HG03520 (cell line): ENCODE results near the gene MSANTD2.

Source experiments
- ATAC-seq: cut with Tn5 transposase; IDR thresholded peaks from one replicate; pipeline ENCODE4 v1.9.1; 2021; ENCODE audit warnings: mild to moderate bottlenecking, moderate library complexity; ENCODE audit not compliant: unreplicated experiment

The MSANTD2 gene

DNA sequence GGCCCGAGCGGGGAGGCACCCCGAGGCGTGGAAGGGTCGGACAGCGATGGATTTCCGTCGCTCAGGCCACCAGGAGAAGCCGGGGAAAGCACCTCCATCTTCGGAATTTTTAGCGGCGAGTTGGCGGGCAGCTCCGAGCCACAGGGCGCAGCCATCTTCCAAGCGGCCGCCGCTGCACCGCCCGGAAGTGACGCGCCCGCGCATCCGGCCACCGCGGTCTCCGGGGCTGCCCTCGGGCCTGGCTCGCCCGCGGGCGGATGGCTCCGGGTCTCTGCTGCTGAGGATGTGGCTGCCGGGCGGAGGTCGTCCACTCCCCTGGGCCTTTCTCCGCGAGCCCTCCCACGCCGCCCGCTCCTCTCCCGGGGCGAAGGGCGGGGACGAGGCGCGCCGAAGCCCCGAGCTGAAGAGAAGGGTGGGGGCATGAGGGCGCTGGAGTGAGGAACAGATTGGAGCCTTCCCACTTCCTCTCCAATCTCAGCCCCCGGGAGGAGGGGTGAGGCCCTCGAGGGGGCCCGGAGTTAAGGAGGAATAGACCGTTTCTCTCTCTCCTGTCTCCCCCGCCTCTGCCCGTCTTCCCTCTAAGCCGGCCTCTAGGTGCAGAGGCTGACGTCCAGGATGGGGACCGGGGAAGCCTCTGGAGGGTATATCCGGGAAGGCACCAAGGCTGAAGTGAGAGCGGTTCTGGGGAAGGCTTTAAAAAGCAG is at the start of gene MSANTD2:
Gene MSANTD2 (minus strand): TSS at position 181 of the 704 bp plus-strand sequence. CDS start 26 bp downstream, at position 155.
- ATAC-seq: peak; percentile 86

DNA sequence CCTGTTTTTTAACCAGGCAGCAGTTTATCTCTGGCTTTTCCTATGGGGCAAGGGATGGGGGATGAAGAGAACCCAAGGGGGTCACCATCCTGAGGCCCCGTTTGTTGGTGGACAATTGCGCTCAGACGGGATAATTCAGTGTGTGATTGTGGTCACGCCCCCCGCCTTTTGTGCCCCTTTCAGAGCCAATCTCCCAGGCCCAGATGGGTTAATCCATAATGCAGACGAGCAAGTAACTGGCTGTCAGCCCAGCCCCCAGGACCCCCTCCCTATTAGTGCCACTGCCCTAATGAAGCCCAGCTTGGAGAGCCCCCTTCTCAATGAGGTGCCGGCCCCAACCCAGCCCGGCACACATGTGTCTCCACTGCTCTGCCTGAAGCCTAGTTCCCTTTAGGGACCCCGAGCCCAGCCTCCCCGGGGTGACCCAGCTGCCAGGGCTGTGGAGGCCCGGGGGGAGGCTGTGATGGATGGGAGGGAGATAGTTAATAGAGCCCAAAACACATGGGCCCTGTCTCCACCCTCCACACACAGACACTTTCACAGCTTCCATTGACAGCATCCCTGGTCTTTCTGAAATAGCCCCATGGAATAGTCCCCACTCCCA is 46.0 kb upstream of the MSANTD2 start:
- ATAC-seq: no peak

DNA sequence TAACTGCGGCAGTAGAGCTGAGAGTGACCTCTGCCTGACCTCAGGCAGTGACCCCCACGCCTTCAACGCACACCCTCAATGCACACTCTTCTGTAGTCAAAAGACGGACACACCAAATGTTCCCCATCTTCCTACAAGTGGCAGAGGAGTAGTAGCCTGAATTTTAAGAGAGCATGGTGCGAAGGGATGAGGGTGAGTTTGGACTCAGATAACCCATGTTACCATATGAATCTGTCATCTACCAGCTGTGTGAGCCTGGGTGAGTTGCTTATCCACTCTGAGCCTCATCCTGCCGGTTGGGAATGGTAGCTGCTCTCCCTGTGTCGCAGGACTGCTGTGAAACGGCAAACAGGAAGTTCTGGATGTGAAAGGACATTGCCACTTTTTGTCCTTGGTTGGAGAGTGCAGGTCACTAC is 44.5 kb upstream of the MSANTD2 start:
- no peak for ATAC-seq

DNA sequence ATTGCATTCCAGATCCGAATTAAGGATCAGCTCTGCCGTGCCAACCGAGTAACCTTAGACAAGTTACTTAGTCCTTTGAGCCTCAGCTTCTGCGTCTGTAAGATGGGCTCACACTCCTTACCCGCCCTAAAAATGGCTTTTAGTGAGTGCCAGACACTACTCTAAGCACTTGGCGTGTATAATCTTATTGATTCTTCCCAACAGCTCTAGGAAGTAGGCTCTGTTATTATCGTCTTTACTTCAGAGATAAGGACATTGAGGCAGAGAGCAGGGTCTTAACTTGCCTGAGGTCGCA is 43.4 kb upstream of the MSANTD2 start:
- no peak for ATAC-seq

GRCh38 chr11:124842305-124842704 is 42.1 kb upstream of the MSANTD2 start:
- no peak for ATAC-seq

- ATAC-seq: no peak
Measured at GRCh38 chr11:124841840-124842239, 41.6 kb upstream of the MSANTD2 start.

GRCh38 chr11:124841201-124841600 is 41.0 kb upstream of the MSANTD2 start:
- no peak for ATAC-seq

DNA sequence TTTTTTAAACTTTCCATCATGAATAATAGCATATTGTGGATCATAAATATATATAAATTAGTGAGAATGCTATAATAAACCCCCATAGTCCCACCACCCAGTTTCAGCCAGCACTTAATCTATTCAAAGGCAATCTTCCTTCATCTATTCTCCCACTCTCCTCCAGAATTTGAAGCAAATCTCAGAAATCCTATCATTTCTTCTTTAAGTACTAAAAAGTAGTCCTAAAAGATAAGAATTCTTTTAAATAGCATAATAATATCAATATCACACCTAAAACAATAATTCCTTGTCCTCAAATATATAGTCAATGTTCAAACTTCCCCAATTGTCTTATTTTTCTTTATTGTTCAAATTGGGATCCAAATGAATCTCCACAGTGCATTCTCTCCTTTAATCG is 40.5 kb upstream of the MSANTD2 start:
- ATAC-seq: no peak

GRCh38 chr11:124839972-124840621 is 39.9 kb upstream of the MSANTD2 start:
- ATAC-seq: no peak

DNA sequence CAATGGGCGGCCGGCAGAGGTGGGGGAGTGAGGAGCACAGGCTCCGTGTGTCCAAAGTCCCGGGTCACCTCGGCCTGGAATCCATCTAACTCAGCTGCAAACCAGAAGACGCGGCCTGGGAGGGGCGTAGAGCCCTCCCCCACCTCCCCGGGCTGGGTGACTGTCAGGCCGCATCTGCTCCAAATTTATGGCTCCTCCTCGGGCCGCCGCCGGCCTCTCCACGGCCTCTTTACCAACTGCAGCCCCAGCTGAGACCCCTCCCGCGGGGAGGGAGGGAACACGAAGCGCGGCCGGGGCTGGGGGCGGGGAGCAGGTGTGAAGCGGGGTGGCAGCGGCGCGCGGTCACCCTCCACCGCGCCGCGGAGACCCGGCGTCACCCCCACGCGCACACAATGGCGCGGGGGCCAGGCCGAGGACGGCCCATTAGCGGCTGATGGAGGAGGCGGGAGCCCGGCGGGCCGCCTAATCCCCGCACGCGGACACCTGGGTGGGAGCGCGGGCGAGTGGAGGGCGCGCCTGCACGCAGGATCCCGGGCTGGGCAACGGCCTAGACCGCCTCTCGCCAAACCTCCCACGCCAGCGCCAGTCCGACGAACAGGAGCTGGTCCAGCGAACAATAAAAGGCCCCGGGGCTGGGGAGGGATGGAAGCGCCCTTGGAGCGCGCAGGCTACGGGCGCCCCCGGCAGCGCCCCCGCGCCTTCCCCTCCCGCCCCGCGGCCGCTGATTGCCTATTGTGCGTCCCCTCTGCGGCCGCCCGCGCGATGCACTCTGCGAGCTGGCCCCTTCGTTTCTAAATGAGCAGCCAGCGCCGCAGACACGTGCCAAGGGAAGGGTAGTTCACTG is 39.1 kb upstream of the MSANTD2 start:
- ATAC-seq: no peak

GRCh38 chr11:124838805-124839127 is 38.6 kb upstream of the MSANTD2 start:
- ATAC-seq: no peak

DNA sequence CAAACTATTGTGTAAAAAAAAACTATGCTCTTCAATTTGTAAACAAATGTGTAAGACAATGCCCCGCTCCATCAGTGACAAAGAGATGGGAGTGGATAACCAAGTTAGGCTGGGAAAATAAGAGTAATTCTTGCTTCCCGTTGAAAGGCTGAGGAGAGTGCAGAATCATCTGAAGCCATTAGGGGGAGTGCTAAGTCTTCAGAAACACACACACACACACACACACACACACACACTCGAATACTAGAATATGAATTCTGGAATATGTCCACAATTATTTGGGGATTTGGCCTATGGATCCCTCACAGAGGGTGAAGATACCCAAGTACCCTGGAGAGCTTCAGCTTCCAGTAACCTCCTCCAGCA is 37.3 kb upstream of the MSANTD2 start:
- ATAC-seq: peak; percentile 33

DNA sequence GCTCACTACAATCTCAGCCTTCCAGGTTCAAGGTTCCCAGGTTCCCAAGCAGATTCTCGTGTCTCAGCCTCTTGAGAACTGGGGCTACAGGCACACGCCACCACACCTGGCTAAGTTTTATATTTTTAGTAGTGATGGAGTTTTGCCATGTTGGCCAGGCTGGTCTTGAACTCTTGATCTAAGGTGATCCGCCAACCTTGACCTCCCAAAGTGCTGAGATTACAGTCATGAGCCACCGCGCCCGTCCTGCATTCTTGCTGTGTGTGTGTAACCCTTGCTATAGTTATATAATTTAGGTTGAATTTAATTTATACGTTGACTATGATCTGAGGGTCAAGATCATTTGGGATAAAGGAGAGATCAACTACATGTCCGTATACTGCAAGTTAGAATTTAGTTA is 35.7 kb upstream of the MSANTD2 start:
- ATAC-seq: no peak

GRCh38 chr11:124834526-124835180 is 34.4 kb upstream of the MSANTD2 start:
- ATAC-seq: no peak

DNA sequence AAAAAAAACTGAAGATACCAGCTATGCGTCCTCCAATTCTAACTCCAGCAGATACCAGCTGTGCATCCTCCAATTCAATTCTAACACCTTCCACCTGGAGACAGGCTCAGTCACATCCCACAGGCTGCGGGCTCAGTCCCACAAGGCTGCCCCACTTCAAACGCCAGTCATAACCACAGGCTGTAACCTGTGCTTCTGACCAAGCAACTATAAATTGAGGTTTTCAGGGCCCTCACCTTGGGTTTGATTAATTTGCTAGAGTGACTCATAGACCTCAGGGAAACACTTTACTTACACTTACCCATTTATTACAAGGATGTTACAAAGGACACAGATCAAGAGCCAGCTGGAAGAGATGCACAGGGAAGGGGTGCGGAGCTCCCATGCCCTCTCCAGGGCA is 32.4 kb upstream of the MSANTD2 start:
- ATAC-seq: no peak

GRCh38 chr11:124831897-124832296 is 31.7 kb upstream of the MSANTD2 start:
- no peak for ATAC-seq

GRCh38 chr11:124830749-124831148 is 30.5 kb upstream of the MSANTD2 start:
- ATAC-seq: no peak

DNA sequence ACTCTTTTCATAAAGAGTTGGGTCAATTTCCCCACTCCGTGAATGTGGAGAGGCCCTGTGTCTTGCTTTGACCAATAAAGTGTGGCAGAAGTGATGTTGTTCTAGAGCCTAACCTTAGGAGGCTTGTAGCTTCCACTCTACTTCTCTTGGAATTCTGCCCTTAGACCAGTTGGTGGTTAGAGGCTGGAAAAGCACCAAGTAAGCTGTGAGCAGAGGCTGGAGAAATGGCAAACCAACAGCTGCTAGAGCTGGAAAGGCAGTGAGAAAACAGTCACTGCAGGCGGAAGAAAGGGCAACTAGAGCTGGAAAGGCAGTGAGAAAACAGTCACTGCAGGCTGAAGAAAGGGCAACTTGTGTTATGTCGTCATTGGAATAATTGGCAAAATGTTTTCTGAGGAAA is 29.8 kb upstream of the MSANTD2 start:
- ATAC-seq: no peak

DNA sequence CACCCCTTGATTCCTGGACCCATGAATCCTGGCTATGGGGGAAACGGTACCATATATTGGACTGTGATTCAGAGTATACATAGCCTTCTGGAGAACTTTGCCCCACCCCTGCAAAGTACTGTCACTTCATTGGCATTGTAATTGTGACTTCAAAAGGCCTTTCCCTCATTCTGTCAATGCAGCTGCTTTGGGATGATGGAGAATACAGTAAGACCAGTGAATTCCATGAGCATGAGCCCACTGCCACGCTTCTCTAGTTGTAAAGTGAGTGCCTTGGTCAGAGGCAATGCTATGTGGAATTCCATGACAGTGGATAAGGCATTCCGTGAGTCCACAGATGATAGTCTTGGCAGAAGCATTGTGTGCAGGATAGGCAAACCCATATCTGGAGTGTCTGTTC is 25.7 kb upstream of the MSANTD2 start:
- ATAC-seq: no peak

DNA sequence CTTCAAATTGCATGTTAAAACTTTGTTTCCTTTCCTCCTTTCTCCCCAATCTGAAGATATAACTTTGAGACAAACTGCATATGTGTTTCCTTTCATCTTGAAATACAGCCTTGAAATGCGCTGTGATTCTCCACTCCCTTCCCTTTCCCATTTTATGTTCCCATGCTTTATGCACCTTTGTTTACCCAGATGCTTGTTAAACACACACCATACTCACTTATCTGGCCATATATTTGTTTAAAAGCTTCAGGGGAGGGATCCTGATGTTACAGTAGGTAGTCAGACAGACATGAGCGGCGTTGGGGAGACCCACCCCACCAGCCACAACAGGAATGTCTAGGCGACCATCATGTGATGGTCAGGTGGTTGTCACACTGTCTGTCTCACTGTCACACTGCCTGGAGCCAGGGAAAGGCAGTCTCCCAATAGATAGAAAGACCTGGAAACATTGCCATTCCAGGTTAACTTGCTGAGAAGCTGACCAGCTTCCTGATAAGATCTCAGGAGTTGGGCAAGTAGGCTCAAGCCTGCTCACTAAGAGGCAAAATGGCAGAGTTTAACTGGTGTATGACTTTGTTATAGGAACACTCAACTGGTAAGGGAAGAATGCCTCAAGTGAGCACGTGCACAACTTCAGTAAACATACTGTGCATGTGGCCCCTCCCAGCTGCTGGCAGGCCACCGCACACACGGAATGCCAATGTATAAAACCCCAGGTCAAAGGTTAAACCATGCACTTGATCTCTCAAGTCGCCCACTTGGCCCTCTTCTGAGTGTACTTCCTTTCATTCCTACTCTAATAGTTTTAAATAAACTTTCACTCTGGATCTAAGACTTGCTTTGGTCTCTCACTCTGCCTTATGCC is 23.5 kb upstream of the MSANTD2 start:
- no peak for ATAC-seq
